NCI-H1048 (cell line): ENCODE data around the gene EYS.
"Not testable (repeated sequence)": the region's sequence is repeated elsewhere in the genome, so short reads cannot be mapped to it uniquely, and the experiment has no call there.

ENCODE experiments used
- DNase-seq: peaks from one replicate; lab custom pipeline; 2025; lab: John Stamatoyannopoulos, UW

The EYS gene

GRCh38 chr6:63816401-63816981 lies 1890.5 kb downstream of the EYS start:
- no peak for DNase-seq

- no peak for DNase-seq
Observed at GRCh38 chr6:63814459-63814858, 1892.6 kb downstream of the EYS start.

DNA sequence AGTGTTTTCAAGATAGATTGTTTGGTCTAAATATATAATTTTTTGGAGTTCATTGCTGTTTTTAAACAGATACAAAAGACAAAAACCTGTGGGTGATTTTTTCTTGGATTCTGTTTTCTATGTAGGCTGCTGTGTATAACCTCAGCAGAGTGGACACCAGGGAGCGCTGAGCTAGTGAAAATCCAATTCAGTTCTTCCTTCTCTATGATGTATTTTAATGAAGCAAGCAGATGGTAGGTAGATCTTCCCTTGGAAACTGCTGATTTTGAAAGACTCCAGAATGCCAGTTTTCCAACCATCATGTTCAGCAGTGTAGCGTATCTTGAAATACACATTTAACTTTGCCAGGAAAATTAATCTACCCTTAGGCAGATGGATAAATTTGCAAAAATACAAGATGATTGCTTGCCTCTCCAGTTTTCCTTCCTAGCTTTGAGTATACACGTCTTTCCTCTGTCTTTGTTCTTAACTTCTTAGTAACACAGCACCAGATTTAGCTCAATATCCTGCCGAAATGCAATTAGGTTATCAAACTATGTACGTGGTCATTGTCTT lies 1893.4 kb downstream of the EYS start:
- no peak for DNase-seq

GRCh38 chr6:63808576-63808975 lies 1898.5 kb downstream of the EYS start:
- DNase-seq = no peak

- DNase-seq = no peak
Observed at GRCh38 chr6:63807056-63807455, 1900.0 kb downstream of the EYS start.

GRCh38 chr6:63806573-63806913 lies 1900.5 kb downstream of the EYS start:
- no peak for DNase-seq

DNA sequence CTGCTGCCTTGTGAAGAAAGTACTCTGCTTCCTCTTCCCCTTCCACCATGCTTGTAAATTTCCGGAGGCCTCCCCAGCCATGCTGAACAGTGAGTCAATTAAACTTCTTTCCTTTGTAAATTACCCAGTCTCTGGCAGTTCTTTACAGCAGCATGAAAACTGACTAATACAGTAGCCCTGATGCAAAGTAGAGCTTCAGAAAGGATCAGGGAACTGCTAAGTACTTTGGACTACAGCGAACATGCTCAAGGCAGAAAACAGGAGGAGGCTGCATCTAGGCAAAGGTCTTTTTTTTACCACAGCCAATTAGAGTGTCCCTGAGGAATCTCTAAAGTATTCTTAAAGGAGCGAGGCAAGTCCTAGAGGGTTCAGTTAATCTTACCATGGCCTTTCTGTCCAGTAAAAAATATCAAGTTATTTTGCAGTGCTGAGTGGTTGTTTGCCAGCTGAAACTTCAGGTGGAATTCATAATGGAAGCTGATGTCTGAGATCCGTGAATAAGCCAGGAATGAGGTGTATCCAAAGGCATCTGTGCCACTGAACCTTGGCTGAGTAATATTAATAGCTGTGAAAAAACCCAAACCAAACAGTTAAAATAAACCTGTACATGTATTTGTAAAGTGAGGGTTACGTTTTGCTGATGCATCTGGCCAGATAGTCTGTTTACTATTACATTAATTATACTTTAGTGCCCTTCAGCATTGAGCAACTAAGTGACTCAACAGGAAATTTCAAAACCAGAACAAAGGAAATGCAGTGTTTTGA lies 1901.0 kb downstream of the EYS start:
- no peak for DNase-seq

GRCh38 chr6:63805345-63805744 lies 1901.7 kb downstream of the EYS start:
- DNase-seq = no peak

DNA sequence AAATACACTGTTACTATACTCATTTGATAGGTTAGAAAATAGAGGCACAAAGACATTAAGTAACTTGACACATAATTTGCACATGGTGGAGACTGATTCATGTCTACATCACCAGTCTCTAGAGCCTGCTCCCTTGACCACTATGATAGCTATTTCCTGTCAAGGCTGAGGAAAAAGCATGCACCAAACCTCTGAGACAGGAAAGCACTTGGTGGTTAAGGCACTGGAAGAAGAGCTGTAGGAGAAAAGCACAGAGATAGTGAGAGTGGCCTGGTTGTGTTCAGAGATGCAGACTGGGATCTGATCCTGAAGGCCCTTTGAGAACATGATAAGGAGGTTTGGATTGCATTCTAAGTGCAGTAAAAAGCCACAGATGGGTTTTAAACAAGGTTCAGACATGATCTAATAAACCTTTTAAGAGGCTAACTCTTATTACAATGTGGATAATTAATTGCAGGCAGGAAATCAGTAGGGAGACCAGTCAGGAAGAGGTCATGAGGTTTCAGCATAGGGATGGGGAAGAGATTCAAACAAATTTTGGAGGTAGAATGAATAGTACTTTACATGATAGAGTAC lies 1902.6 kb downstream of the EYS start:
- no peak for DNase-seq

DNA sequence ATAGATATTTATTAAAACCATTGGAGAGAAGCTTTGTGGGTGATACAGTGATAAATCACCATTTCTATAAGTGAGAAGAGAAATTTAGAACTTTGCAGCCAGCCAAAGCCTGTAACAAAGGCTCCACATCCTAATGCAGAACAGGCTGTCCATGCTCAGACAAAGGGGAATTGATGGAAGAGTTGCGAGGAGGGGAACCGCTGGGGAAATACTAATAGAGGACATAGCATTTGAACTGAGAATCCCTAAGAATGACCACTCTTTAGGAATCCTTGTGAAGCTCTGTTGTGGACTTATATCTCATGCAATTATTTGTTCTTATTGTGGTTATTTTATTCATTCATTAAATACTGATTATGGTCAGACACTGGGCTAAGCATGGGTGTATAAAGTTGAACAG lies 1903.7 kb downstream of the EYS start:
- no peak for DNase-seq

DNA sequence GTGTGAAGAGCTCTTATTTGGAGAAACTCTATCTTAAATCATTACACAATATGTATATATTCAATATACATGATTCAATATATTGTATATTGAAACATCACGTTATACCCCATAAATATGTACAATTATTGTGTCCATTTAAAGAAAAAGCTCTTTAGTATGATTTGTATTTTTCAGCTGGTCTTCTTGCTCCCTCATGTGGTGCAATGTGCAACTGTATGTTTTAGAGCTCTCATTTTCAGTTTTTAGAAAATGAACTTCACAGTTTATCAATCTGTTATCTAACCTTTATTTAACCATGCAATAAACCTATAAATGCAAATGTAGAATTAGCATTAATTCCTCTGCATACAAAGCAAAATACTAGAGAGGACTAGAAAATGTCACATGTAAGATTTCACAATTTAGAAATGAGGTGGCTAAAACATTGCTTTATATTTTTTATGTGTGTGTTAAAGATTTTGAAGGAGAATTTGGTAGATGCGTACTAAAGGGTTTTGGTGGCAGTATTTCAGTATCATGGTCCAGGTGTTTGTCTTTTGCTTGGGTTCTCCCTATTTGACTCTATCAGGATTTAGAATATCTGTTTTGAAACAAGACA lies 1904.3 kb downstream of the EYS start:
- no peak for DNase-seq

GRCh38 chr6:63800386-63800785 lies 1906.6 kb downstream of the EYS start:
- not testable (repeated sequence) for DNase-seq

DNA sequence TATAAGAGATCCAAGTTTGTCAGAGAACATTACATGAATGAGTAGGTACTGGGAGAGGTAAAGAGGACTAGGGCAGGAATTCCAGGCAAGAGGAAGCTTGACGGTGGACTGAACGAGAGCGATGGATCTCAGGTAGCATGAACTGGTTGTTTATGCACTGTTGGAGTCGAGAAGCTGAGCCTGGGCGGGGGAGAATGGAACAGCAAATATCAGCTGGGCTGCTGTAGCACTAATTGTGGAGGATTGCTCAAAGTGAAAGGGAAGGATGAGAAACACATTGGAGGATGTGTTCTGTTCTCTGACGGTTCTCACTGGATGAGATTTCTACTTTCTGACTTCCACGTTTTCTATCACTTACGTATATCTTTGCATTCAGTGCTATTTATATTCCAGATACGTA lies 1907.2 kb downstream of the EYS start:
- DNase-seq = no peak

DNA sequence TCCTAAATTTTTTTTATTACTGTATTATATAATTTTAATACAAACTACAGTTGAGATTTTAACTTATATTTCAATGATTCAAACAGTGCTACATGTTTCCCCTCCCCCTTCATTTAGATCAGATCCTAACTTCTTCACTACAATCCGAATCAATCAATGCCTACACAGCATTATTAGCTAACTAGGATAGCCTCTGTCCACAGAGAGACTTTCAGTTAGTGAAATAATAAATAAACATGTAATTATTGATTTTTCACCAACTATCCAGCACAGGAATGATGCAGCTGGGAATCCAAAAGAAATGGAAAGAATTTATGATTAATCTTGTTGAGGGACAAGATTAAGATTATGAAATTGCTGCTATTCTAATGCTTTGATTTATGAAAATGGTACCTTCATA lies 1907.7 kb downstream of the EYS start:
- no peak for DNase-seq

DNA sequence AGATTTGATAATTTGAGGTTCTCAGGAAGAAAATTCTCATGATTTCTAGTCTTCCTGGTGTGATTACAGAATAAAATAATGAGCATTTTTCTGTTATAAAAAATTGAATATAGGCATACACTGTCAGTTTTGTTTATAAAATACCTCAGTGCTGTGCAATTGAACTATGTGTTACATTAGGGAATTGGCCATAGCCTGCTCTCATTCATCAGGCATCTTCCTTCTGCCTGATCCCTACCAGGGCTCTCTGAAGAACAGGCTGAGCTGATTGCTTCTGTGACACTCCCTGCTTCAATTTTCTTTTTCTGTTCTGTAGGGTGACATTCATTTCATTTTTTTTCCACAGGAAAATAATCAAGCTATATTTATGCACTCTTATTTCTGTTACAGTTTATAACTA lies 1908.6 kb downstream of the EYS start:
- no peak for DNase-seq

DNA sequence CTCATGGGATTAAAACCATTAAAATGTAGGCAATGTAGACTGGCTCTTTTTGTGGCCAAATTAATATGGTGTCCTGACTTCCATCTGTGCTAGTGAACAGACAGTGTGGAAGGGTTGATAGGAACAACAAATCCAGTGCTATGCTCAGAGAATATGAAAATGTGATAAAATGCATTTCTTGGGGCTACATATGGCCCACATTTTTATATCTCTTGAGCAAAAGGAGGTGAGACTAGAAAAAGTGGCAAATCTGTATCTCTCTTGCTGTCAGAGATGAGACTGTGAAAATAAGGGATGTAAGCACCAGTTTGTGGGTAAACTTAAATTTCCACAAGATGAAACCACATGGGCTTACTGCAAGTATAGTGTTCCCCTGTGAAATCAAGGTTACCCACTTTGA lies 1909.3 kb downstream of the EYS start:
- DNase-seq = no peak

DNA sequence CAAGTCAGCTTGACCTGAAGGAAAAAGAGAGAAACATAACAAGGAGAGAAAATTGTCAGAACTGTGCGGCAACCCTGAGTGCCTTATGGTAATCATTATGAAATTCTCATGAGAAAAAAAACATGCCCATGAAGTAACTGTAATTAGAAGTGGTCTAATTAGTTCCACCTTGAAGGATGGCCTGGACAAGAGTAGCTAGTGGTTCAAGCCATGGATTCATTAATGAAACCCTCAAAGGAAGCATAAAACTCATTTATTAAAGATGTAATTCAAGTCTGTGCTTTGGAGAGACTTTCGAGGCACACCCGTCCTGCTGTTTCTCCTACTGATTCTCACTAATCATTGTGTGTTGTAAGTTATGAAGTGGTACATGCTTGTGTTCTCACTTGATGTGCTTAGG lies 1911.2 kb downstream of the EYS start:
- no peak for DNase-seq

- no peak for DNase-seq
Observed at GRCh38 chr6:63795006-63795405, 1912.0 kb downstream of the EYS start.

DNA sequence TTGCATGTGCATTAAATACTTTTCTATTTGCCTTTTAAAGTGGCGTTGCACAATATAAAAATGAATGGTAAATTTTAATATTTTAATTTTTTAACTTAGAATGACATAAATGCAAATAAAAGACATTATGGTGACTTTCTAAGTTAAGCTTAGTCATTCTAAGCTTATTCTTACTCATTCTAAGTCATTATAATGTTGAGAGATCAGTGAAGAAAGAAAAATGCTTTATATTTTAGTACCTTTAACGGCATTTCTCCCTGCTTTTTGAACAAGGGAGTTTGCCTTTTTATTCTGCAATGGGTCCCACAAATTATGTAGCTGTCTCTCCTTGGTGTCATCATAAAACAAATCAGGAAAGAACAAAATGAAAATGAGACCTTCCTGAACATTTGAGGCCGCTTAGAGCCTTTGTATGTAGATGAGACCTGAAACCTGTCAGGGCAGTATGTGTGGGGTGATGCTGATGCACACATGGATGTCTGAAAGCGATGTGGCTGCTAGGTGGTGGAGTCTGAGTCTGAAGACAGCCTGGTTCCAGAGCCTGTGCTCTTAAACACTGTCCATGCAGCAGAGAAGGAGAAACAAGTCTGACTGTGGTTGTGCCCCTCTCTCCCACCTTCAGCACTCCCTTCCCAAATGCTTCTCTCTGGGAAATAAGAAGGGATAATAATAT lies 1913.4 kb downstream of the EYS start:
- DNase-seq = no peak

DNA sequence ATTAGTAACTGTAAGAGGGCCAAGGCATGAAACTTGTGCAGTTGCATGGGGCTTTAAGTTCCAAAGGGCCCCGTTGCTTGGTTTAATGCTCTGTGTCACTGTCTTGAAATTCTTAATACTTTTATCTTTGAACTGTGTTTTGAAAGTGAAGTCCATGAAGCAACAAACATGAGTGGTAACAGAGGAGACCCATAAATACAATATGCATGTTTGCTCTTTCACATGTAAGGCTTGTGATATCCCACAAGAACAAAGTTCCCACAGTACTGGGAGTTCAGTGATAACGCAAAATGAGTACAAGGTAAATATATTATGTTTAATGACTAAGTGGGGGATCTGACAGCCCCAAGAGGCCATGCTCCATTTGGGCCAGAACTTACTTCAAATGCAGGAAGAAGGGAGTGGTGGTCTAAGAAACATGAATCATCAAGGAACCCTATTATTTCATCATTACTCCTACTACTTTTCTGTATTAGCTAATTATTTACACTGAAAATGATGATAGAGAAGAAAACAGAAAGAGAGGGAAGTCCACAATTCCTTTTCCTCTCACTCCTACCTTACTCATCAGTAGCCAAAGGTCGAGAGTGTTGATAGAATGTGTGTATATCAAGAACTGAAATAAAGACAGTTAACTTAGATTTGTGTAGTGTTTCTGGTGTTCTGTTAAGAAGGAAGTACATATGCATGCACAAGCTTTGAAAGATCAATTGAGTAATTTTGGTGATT lies 1914.1 kb downstream of the EYS start:
- no peak for DNase-seq

DNA sequence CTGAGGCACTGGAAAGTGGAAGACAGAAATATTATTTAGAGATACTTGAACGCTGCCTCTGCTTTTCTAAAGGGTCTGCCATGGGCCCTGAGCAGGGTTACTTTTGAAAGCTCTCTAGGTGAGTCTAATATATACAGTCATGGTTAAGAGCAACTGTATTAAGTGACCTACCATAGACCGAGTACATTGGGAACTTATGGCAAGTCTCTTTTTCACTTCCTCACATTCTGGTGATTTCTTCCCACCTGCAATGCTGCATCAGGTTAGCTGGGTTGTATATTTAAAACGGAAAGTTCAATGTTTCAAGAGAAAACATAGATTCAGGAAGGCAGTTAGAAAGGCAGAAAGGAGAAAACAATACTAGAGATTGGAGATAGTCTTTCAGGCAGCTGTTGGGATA lies 1916.7 kb downstream of the EYS start:
- DNase-seq = no peak

DNA sequence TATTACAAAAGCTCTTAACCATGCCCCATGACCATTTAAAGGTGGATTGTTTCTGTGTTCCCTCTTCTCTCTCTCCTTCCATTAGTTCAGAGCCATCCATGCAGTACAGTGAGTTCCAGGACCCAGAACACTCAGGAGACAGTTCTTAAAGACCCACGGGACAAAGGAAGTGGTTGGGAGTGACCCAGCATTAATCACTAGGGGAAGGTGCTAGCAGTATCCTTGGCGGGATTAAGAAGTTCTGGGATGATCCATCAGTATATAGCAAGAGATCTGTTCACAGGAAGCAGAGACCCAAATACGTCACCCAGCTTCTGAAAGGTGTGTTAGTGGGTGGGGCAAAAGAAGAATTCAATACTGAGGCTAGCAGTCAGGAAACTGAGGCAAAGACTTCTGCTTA lies 1917.3 kb downstream of the EYS start:
- no peak for DNase-seq
